Measurements from ENCODE around the gene SUPT5H.

Gene SUPT5H

DNA sequence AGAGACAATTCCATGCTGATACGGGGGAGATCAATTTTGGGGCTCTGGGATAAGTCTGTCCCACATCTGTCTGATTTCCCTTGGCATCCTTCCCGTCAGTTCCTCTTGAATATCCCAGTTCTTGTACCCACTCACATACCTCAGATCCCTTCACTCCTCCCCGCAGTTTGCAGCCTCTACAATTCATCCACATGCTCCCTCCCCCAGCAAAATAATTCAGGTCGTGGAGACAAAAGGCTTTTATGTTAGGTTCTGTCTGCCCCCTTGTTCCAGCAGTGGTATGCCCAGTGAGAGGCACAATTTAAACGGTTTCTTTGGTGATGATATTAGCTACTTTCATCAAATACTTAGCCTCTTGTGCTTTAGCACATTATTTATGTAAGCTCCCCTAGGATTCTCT is 19.2 kb upstream of the SUPT5H start:
- no peak for DNase-seq (ENCODE audit: low spot score)
- no peak for TF ChIP-seq CTCF (IDR thresholded peaks at IDR 0.05; ENCODE audit: borderline replicate concordance, control extremely low read depth, extremely low read depth, insufficient read depth, missing control alignments)
- in situ Hi-C loops (cut with MboI; ENCODE audit: low sequenced_read_pairs, unreplicated experiment) = no loop called here

- no peak for DNase-seq (ENCODE audit: low spot score)
- no peak for TF ChIP-seq CTCF (IDR thresholded peaks at IDR 0.05; ENCODE audit: borderline replicate concordance, control extremely low read depth, extremely low read depth, insufficient read depth, missing control alignments)
- in situ Hi-C loops (cut with MboI; ENCODE audit: low sequenced_read_pairs, unreplicated experiment) = no loop called here
Observed at GRCh38 chr19:39427707-39428106, 17.7 kb upstream of the SUPT5H start.

GRCh38 chr19:39428283-39429112 is 16.9 kb upstream of the SUPT5H start:
- no peak for DNase-seq (ENCODE audit: low spot score)
- no peak for TF ChIP-seq CTCF (IDR thresholded peaks at IDR 0.05; ENCODE audit: borderline replicate concordance, control extremely low read depth, extremely low read depth, insufficient read depth, missing control alignments)
- in situ Hi-C loops (cut with MboI; ENCODE audit: low sequenced_read_pairs, unreplicated experiment) = no loop called here

GRCh38 chr19:39430675-39431593 is 14.4 kb upstream of the SUPT5H start:
- TF ChIP-seq CTCF (IDR thresholded peaks at IDR 0.05; ENCODE audit: borderline replicate concordance, control extremely low read depth, extremely low read depth, insufficient read depth, missing control alignments) = no peak
- peak; percentile 68 for DNase-seq (ENCODE audit: low spot score)
- in situ Hi-C loops (cut with MboI; ENCODE audit: low sequenced_read_pairs, unreplicated experiment) = no loop called here

- in situ Hi-C loops (cut with MboI; ENCODE audit: low sequenced_read_pairs, unreplicated experiment) = no loop called here
Observed at GRCh38 chr19:39432677-39433025, 12.7 kb upstream of the SUPT5H start.

More at GRCh38 chr19:39432677-39433025, 12.7 kb upstream of the SUPT5H start:
- TF ChIP-seq CTCF (IDR thresholded peaks at IDR 0.05; ENCODE audit: borderline replicate concordance, control extremely low read depth, extremely low read depth, insufficient read depth, missing control alignments) = no peak
- no peak for DNase-seq (ENCODE audit: low spot score)
